ENCODE data around the gene HPCAL1. TPM values are rescaled to one million over a fixed set of nuclear protein-coding genes. Genes with fewer than 3 reads are reported as not detected.

Gene HPCAL1
- total and polyA plus RNA-seq, 2 experiments from 2014 or later, result 8.3 to 25.4 TPM

- no peak overlapping the region for H3K4me2 ChIP-seq
- no peak overlapping the region for H3K4me3 Mint-ChIP-seq
- no peaks in the 10 kb centered on the region for H3K36me3 ChIP-seq (ENCODE audit: insufficient read depth)
- H4K20me1 ChIP-seq (replicated peaks; ENCODE audit: insufficient read depth), result no peaks in the 10 kb centered on the region
- no peaks in the 10 kb centered on the region for H3K27me3 ChIP-seq (ENCODE audit: insufficient read depth)
- no peak for DNase-seq (ENCODE audit: low spot score)
- no peaks in the 10 kb centered on the region for H3K4me1 ChIP-seq (ENCODE audit: insufficient read depth)
- H3K27ac Mint-ChIP-seq, result no peak overlapping the region
- H3K27ac ChIP-seq (ENCODE audit: low read depth), result no peak overlapping the region
- no peak overlapping the region for H3K4me3 ChIP-seq
- no peak for TF ChIP-seq NANOG (IDR thresholded peaks at IDR 0.05; ENCODE audit: borderline replicate concordance)
- no peak for TF ChIP-seq ZNF114 (CRISPR knock-in tag; IDR thresholded peaks at IDR 0.05)
- TF ChIP-seq ETS1 (IDR thresholded peaks at IDR 0.05), result no peak
- no peak for TF ChIP-seq POLR2AphosphoS5 (IDR thresholded peaks at IDR 0.05; ENCODE audit: low read depth)
- no peak for TF ChIP-seq CTCF (conservative IDR thresholded peaks at IDR 0.05; ENCODE audit: low read depth in 2 of 2)
- no peak for TF ChIP-seq JUNB (IDR thresholded peaks at IDR 0.05; ENCODE audit: unreplicated experiment)
- TF ChIP-seq ZNF331 (CRISPR knock-in tag; IDR thresholded peaks at IDR 0.05; ENCODE audit: low read depth), result no peak
- no peak for TF ChIP-seq CREB1 (CRISPR knock-in tag; IDR thresholded peaks at IDR 0.05; ENCODE audit: low read depth)
- no peak for TF ChIP-seq STAT1 (IDR thresholded peaks at IDR 0.05; ENCODE audit: unreplicated experiment)
- no peak for TF ChIP-seq ZNF462 (CRISPR knock-in tag; IDR thresholded peaks at IDR 0.05)
- no peak for TF ChIP-seq EZH2phosphoT487 (IDR thresholded peaks at IDR 0.05; ENCODE audit: unreplicated experiment)
- TF ChIP-seq REST (IDR thresholded peaks at IDR 0.05; ENCODE audit: unreplicated experiment), result no peak
- no peak for TF ChIP-seq EZH2 (IDR thresholded peaks at IDR 0.05; ENCODE audit: low read depth, unreplicated experiment)
- ATAC-seq, result no peak
- no peaks in the 10 kb centered on the region for H3K79me2 ChIP-seq (replicated peaks; ENCODE audit: insufficient read depth)
- H3K4me1 Mint-ChIP-seq, result peaks cover 6% of the 10 kb centered on the region; the same call in 1 of the 3 replicates
- H3K36me3 Mint-ChIP-seq (ENCODE audit: low read depth), result no peaks in the 10 kb centered on the region
- no peak overlapping the region for H2AFZ ChIP-seq
- H3F3A ChIP-seq (replicated peaks; ENCODE audit: low read depth), result no peaks in the 10 kb centered on the region
- H3K27me3 Mint-ChIP-seq (ENCODE audit: insufficient read depth, low read depth, poor library complexity), result peaks cover 7% of the 10 kb centered on the region
- H3K9me3 Mint-ChIP-seq, result no peaks in the 10 kb centered on the region
- H3K9me2 ChIP-seq (ENCODE audit: insufficient read depth), result no peaks in the 10 kb centered on the region
These were observed 61.3 kb downstream of the HPCAL1 start for GRCh38 chr2:10363861-10364610.

Data from GM23338 (cell line).